Sigmoid colon (tissue), 7 donors: ENCODE measurements around the gene TYMS. TPM values are rescaled to one million over a fixed set of nuclear protein-coding genes. Genes with fewer than 3 reads are reported as not detected.

Source experiments
- DNase-seq: peaks from one replicate; pipeline ENCODE4 v3.0.0-alpha.2; 2019
- H3K27ac ChIP-seq, 4 donors: fragments of 200-600 bp; sonication (generic); one replicate each; pipeline ENCODE4 v1.5.1; 2016 to 2019; ENCODE audit warnings: mild to moderate bottlenecking in 1 of 4
- H3K27me3 ChIP-seq, 3 donors: fragments of 200-600 bp; sonication (generic); one replicate each; pipeline ENCODE4 v1.5.1; 2019; ENCODE audit warnings: mild to moderate bottlenecking in 1 of 3
- H3K36me3 ChIP-seq, 4 donors: fragments of 200-600 bp; sonication (generic); one replicate each; pipeline ENCODE4 v1.5.1; 2016 to 2019
- H3K4me1 ChIP-seq, 4 donors: fragments of 200-600 bp; sonication (generic); one replicate each; pipeline ENCODE4 v1.5.1; 2017 to 2019
- H3K4me3 ChIP-seq, 4 donors: fragments of 200-600 bp; sonication (generic); one replicate each; pipeline ENCODE4 v1.5.1; 2017 to 2019; ENCODE audit warnings: mild to moderate bottlenecking in 2 of 4, moderate library complexity in 1 of 4
- H3K9me3 ChIP-seq, 4 donors: fragments of 200-600 bp in 3 of 4; sonication (generic) in 3 of 4; one replicate each; pipeline versions ENCODE4 v1.5.1 to v1.6.1; 2013 to 2019
- CTCF ChIP-seq, 4 experiments: fragments of 450-650 bp in 3 of 4; fragments of 200-600 bp in 1 of 4; IDR thresholded peaks; one replicate each; pipeline ENCODE4 v1.5.1; 2016 to 2019; ENCODE audit warnings: antibody characterized with exemption in 4 of 4, mild to moderate bottlenecking in 3 of 4, moderate library complexity in 2 of 4
- EP300 ChIP-seq, 4 donors: sonication (generic); formaldehyde crosslinking; IDR thresholded peaks; one replicate each; pipeline ENCODE4 v1.6.1; 2017; ENCODE audit warnings: antibody characterized with exemption in 4 of 4
- POLR2A ChIP-seq, 2 donors: fragments of 450-650 bp; IDR thresholded peaks; one replicate each; pipeline ENCODE4 v1.6.1; 2016; ENCODE audit warnings: antibody characterized with exemption in 2 of 2, mild to moderate bottlenecking in 2 of 2, moderate library complexity in 2 of 2
- POLR2AphosphoS5 ChIP-seq, 4 donors: sonication (generic); formaldehyde crosslinking; IDR thresholded peaks; one replicate each; pipeline ENCODE4 v1.6.1; 2017; ENCODE audit warnings: antibody characterized with exemption in 4 of 4
- WGBS, 2 donors: extraction: QIAGEN DNeasy Blood & Tissue Kit; methylation state at CpG; one replicate each; pipeline ENCODE4 v1.1.7; 2013; 5-methylcytosine and 5-hydroxymethylcytosine counted together
- intact Hi-C: fragments of 100-400 bp; cut with DNase I; formaldehyde crosslinking; loops from one replicate; pipeline ENCODE4 v1.15.1; 2023
- polyA plus RNA-seq, 3 donors: library from polyadenylated mRNA; stranded (reverse); fragments of 200-250 nt; gene quantifications; one replicate each; pipeline ENCODE4 v1.2.3, GENCODE V29; 2013
- total RNA-seq, 4 donors: library from RNA; depleted of rRNA; stranded (reverse); fragments of >200 nt; gene quantifications; one replicate each; pipeline ENCODE4 v1.1.0, GENCODE V29; 2016
- donor health status: healthy with polysubstance abuse.
- donor health status: Bipolar disorder and iron deficiency.
- donor health status: healthy.

The TYMS gene
- total and polyA plus RNA-seq, 7 donors = 0.55 to 62.0 (median 3.0) TPM

DNA sequence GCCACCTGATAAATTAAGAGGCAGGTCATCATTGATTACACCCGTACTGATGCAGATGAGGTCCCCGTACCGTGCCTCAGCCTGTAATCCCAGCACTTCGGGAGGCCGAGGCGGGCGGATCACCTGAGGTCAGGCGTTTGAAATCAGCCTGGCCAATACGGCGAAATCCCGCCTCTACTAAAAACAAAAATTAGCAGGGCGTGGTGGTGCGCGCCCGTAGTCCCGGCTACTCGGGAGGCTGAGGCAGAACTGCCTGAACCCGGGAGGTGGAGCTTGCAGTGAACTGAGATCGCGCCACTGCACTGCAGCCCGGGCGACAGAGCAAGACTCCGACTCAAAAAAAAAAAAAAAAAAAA, 55.7 kb downstream of the TYMS start:
- Histone ChIP-seq H3K4me1 (peaks cover 0 to 18% (median 11%) of the 10 kb centered on the region in 4 donors), H3K9me3 (no peaks in the 10 kb centered on the region), H3K27me3 (no peaks in the 10 kb centered on the region), H3K27ac (peak overlapping the region; percentile 78 to 88 (median 81)), H3K4me3 (peak overlapping the region; percentile 38 to 80 (median 52)), H3K36me3 (no peaks in the 10 kb centered on the region)
- intact Hi-C loops = loop anchor here (5.0 to 10.0 kb wide), 3 partner anchors 56 to 448 kb away; partner anchors contain the start of genes THOC1, TYMS and YES1
- WGBS, 2 donors = 39 to 76% methylated on average over 23 of the region's 23 CpGs
- no peak for DNase-seq
- TF ChIP-seq EP300 (IDR thresholded peaks at IDR 0.05) = no peak
- TF ChIP-seq POLR2A (IDR thresholded peaks at IDR 0.05) = no peak
- TF ChIP-seq POLR2AphosphoS5 (IDR thresholded peaks at IDR 0.05) = no peak
- TF ChIP-seq CTCF (IDR thresholded peaks at IDR 0.05) = no peak

DNA sequence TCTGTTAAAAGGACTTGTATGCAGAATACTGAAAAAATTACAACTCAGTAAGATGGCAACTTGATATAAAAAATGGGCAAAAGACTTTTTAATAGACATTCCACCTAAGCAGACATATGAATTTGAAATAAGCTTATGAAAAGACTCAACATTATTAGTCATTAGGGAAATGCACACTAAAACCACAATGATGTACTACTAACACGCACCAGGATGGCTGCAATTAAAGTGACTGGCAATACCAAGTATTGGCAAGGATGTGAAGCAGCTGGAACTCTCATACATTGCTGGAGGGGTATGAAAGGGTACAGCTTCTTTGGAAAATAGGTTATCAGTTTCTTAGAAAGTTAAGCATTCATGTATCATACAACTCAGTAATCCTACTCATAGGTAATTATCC, 58.2 kb downstream of the TYMS start:
- intact Hi-C loops = loop anchor here (10.0 kb wide), 1 partner anchor 451 kb away; the partner anchor contains the start of gene THOC1
- DNase-seq = no peak

DNA sequence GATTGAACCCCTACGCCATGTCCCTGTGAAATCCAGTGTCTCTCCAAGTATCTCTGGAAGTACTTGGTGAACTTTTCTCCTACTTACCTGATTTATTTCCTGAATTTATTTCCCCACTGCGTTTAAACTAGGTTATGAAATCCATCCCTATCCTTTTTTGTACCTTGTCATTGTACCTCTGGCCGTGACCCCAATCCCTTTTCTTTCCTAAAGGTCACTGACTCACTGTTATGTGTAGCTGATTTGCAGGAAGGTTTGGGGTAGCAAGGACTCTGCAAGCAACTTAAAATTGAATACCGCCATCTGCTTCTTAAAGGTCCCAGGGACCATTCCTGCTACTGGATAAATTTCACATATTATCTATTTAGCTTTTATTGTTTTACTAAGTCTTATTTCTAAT, 59.5 kb downstream of the TYMS start:
- DNase-seq = no peak
- Histone ChIP-seq H3K27ac (no peak overlapping the region), H3K36me3 (no peaks in the 10 kb centered on the region), H3K4me1 (peaks cover 0 to 5% (median 0%) of the 10 kb centered on the region in 4 donors), H3K4me3 (no peak overlapping the region), H3K9me3 (no peaks in the 10 kb centered on the region), H3K27me3 (no peaks in the 10 kb centered on the region)
- 86 to 92% methylated on average over 4 of the region's 4 CpGs for WGBS, 2 donors
- intact Hi-C loops = loop anchor here (10.0 kb wide), 1 partner anchor 452 kb away; the partner anchor contains the start of gene THOC1
- TF ChIP-seq EP300 (IDR thresholded peaks at IDR 0.05) = no peak
- no peak for TF ChIP-seq CTCF (IDR thresholded peaks at IDR 0.05)
- no peak for TF ChIP-seq POLR2A (IDR thresholded peaks at IDR 0.05)
- no peak for TF ChIP-seq POLR2AphosphoS5 (IDR thresholded peaks at IDR 0.05)

More for the DNA sequence above, 58.2 kb downstream of the TYMS start:
- Histone ChIP-seq H3K4me1 (peaks cover 0 to 12% (median 8%) of the 10 kb centered on the region in 4 donors), H3K27me3 (no peaks in the 10 kb centered on the region), H3K27ac (no peak overlapping the region), H3K36me3 (no peaks in the 10 kb centered on the region), H3K4me3 (no peak overlapping the region), H3K9me3 (no peaks in the 10 kb centered on the region)
- WGBS, 2 donors = 67 to 85% methylated on average over 1 of the region's 1 CpG
- TF ChIP-seq CTCF (IDR thresholded peaks at IDR 0.05) (no peak), POLR2AphosphoS5 (IDR thresholded peaks at IDR 0.05) (no peak), POLR2A (IDR thresholded peaks at IDR 0.05) (no peak), EP300 (IDR thresholded peaks at IDR 0.05) (no peak)

Other genes with a start within 250 kb of the TYMS start
- gene COLEC12, start 157.0 kb upstream of the TYMS start, total RNA-seq = 10 to 100 TPM; 15.9 to 24.7 (median 19.0) TPM
- 1 to 10 TPM in 2 of 3 donors, under 1 TPM in 1; 0.69 to 4.2 (median 2.4) TPM for gene COLEC12, start 157.0 kb upstream of the TYMS start, polyA plus RNA-seq
- not detected for gene CETN1, start 77.3 kb upstream of the TYMS start, total RNA-seq
- gene CETN1, start 77.3 kb upstream of the TYMS start, polyA plus RNA-seq = not detected
- 1 to 10 TPM in 1 of 4 donors, not detected in 3; 2.4 TPM for gene CLUL1, start 60.7 kb upstream of the TYMS start, total RNA-seq
- under 1 TPM in 1 of 3 donors, not detected in 2; 0.15 TPM for gene CLUL1, start 60.7 kb upstream of the TYMS start, polyA plus RNA-seq
- gene ENOSF1, start 55.0 kb downstream of the TYMS start, total RNA-seq = 10 to 100 TPM; 37.5 to 56.9 (median 52.7) TPM
- gene ENOSF1, start 55.0 kb downstream of the TYMS start, polyA plus RNA-seq = 10 to 100 TPM; 16.8 to 43.6 (median 34.4) TPM
- 100 to 1,000 TPM; 105 to 146 (median 114) TPM for gene YES1, start 154.6 kb downstream of the TYMS start, total RNA-seq
- 10 to 100 TPM; 27.6 to 60.6 (median 31.8) TPM for gene YES1, start 154.6 kb downstream of the TYMS start, polyA plus RNA-seq
- gene ADCYAP1, start 247.2 kb downstream of the TYMS start, total RNA-seq = 1 to 10 TPM; 1.3 to 5.6 (median 3.0) TPM
- gene ADCYAP1, start 247.2 kb downstream of the TYMS start, polyA plus RNA-seq = under 1 TPM in 1 of 3 donors, not detected in 2; 0.92 TPM